GM21619 (cell line): ENCODE results near the gene PPM1E.

Experiments
- ATAC-seq: cut with Tn5 transposase; IDR thresholded peaks from one replicate; pipeline ENCODE4 v1.9.1; 2021; ENCODE audit not compliant: unreplicated experiment

Gene PPM1E

DNA sequence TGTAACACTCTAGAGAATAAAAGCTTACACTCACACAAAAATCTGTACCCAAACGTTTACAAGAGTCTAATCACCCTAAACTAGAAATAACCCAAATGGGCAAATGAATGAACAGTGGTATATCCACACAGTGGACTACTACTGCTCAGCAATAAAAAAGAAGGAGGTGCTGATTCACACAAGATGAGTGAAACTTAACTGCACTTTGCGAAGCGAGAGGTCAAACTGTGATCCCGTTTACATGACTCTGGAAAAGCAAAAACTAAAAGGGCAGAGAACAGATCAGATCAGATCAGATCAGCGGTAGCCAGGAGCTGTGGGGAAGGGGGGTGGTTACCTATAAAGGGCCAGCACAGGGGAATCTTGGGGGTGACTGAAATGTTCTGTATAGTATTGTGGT lies 237.7 kb downstream of the PPM1E start:
- no peak for ATAC-seq

DNA sequence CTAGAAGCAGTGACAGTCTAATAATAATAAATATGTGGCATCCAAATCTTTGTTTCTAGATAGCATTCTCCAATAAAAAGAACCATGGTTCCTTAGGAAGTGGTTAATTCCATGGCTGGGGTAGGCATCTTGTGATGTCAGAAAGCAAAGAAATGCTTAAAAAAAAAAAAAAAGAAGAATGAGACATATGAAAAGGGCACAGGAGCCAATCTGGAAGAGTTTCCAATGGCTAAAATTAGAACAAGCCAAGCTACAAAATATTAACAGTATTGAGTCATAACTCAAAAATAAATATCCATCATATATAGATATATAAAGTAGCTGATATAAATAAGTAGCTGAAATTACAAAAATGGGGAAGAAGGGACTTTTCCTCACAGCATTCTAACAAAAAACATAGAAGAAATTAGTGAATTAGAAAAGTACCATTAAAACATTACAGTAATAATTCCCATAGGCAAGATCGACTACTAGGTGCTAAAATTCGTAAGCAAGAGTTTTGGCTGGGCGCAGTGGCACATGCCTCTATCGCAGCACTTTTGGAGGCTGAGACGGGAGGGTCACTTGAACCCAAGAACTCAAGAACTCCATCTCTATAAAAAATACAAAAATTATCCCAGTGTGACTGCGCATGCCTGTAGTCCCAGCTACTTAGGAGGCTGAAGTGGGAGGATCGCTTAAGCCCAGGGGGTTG lies 239.7 kb downstream of the PPM1E start:
- no peak for ATAC-seq

DNA sequence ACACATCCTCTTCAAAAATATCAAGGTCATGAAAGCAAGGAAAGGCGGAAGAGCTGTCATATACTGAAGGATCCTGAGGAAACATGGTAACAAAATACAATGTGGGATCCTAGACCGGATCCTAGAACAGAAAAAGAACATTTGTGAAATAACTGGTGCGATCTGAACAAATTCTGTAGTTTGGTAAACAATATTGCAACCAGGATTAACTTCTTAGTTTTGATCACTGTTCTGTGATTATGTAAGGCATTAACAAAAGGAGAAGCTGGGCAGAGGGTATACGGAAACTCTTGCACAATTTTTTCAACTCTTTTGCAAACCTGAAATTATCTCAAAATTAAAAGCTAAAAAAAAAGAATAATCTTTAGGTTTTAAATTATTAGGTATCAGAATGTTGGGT lies 241.3 kb downstream of the PPM1E start:
- no peak for ATAC-seq

DNA sequence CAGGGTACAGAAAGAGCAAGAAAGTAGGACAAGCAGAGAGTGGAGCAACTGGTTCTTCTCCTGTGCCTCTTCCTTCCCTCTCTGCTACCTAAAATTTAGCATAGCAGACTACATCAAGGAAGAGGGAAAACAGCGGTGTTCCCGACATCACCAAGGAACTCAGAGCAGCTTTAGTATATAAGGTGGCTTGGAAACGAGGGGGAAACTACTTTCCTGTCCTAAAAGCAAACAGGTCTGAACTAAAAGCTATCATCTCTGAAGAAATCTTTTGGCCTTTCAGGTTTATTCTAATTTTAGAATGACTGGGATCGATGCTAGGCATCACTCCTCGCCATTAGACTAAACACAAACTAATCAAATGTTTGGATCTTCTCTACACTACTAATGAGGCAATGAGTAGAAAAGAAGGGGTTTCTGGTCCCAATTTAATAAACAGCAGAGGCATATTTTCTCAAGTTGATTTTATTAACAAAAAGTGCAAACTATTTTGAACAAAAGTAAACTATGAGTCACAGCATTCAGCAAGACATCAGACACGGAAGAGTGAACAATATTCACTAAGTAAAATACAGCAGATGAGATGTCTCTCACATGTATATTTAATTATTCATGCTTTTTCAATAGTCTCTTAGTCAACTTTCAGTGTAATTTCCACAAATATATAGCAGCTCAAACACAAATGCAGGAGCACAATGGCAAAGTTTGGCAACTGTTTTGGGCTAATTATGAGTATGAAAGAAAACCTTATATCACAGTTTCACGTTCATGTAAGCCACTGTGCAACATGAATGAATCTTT lies 242.3 kb downstream of the PPM1E start:
- no peak for ATAC-seq

DNA sequence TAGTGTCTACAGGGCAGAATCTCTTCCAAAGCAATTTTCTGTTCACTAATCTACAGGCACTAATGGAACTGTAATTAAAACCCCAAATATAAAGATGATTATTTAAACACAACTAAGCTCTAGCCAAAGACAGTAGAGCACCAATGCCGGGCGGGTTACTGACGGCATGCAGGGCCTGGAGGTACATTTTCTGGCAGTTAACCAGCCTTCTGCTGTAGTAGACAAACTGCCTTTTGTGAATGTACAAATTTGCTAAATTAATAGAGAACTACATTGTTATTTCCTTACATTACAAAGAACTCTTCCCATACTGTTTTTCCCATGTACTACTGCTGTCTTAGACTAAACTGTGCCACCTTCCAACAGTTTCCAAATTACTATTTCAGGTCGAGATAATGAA lies 243.2 kb downstream of the PPM1E start:
- ATAC-seq = no peak

DNA sequence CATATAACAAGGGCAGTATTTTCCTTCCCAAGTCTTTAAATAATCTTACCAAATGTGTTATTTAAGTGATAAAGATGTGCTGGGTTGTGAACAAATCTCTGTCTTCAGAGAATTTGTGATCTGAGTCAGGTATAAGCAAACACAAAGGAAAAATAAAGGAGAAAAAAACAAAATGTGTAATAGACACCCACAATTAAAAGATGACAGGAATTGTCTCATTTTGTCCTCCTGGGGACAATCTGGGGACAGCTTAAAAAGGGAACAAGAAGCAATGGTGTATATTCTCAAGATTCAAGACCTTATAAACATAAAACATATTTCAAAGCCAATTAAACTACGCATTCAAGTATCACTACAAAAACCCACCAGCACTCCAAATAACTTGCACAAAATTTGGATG lies 243.8 kb downstream of the PPM1E start:
- no peak for ATAC-seq

DNA sequence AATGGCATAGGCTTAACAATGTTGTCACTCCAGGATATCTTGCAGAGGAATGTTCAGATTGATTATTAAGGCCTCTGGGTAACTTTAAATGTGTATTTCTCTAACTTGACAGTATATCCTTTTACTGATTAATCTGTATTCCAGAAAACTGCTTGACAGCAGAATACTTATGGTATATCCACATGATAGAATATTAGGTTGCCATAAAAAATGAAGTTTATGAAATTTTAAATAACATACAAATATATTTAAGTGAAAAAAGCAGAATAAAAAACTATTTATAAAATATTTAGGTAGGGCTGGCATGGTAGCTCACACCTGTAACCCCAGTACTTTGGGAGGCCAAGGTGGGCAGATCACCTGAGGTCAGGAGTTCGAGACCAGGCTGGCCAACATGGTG lies 244.4 kb downstream of the PPM1E start:
- ATAC-seq = no peak

DNA sequence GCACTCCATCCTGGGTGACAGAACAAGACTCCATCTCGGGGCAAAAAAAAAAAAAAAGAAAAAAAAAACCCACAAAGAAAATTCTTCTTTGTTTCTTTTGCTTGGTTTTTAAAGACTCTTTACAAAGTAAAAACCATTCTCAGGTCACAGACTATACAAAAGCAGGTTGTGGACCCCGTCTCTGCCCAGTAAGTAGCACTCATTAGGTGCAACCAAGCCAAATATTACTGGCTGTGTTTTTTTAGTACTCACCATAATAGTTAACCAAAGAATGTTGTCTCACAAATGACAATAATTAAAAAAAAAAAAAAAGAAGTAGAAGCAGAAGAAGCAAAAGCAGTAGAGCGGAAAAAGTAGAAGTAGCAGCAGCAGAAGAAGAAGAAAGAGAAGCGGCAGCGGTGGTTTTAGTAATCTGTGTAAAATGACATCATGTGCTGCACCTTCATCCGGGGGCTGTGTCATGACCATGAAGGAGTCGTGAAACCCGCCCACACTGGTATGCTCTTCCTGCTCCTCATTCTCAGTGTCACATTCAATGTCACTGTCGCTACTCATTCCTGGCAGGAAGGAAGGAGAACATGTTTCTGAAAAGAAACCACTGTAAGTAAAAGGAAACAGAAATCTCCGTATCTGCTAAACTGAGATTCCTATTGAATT lies 245.6 kb downstream of the PPM1E start:
- ATAC-seq = peak; percentile 90

DNA sequence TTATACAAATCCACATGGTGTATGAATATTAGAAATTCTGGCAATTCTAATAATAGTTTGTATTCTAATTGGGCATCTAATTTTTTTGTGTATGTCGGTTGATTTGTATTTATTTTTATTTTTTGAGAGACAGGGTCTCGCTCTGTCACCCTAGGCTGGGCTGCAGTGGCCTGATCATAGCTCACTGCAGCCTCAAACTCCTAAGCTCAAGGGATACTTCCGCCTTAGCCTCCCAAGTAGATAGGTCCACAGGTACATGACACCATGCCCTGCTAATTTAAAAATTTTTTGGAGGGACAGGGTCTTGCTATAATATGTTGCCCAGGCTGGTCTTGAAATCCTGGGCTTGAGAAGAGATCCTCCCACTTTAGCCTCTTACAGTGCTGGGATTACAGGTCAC lies 246.5 kb downstream of the PPM1E start:
- no peak for ATAC-seq

DNA sequence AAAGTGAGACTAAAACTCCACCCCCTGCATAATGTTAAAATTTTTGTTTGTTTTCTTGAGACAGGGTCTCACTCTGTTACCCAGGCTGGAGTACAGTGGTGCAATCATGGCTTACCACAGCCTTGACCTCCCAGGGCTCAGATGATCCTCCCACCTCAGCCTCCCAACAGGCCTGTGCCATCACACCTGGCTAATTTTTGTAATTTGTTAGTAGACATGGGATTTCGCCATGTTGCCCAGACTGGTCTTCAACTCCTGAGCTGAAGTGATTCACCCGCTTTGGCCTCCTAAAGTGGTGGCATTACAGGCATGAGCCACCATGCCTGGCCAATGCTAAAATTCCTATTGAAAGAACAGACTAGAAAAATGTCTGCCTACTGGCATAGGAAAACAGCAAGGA lies 247.2 kb downstream of the PPM1E start:
- no peak for ATAC-seq

DNA sequence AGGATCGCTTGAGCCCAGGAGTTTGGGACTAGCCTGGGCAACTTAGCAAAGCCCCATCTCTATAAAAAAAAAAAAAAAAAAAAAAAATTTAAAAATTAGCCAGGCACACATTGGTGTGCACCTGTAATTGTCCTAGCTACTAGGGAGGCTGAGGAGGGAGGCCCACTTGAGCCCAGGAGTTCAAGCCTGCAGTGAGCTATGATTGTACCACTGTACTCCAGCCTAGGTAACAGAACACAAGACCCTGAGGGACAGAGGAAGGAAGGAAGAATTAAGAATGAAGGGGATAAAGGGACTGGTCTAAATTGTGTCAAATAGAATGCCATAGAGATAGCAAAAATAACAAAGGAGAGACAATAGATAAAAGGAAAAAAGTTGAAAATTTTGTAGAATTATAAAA lies 248.2 kb downstream of the PPM1E start:
- ATAC-seq = no peak

DNA sequence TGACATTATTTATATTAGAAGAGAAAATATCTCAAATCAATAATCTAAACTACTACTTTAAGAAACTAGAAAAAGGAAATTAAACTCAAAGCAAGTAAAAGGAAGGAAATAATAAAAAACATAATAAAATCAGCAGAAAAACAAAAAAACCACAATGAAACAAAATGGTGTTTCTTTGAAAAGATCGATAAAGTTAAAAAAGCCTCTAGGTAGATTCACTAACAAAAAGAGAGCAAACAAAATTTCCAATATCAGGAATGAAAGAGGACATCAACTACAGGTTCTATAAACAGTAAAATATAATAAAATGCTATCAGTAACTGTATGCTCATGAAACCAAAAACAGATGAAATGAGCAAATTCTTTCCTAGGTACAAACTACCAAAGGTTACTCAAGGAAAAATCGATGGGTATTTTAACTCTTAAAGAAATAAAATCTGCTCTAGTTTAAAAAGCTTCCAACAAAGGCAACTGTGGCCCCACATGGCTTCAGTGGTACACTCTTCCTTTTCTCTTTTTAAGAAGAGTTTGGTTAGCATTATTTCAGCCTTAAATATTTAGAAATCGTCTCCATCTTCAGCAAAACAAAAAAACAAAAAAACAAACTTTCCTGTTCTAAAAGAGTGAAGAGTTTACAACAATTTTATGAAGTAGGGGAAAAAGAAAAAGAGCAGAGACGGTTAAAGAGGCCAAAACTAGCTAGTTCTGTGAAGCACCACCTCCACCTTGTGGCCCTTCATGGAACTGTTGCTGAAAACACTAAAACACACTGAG lies 248.9 kb downstream of the PPM1E start:
- ATAC-seq = no peak

DNA sequence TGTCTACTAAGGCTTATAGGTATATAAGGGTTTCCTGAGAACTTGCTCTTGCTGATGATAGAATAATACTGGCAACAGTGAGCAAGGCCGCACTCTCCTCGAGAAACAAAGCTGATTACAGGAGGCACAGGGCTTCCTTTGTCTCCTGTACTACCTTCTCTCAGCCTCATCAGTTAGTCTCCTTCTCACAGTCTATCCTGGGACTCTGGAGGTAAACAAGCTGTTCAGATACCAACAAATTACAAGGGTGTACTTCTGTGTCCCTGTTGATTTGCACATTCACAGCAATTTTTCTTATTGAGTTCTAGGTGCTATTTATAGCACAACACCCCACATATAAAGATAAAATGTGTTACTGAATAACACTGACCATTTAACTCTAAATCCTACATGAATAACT lies 252.3 kb downstream of the PPM1E start:
- no peak for ATAC-seq

DNA sequence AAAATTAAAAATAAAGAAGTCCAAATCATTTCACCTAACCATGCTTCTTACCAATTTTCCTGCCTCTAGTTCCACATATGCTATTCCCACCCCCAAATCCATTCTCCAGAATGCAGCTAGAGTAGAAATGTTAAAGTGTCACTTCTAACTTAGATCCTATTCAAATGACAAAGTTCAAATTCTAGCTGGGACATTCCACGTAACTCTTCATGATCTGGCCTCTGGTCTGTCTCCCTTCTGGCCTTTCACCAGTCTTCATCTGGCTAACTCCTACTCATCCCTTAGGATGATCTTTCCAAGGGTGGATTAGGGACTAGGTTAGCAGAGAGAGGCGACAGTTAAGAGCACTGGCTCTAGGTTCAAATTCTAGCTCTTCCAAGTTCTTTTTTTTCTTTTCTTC lies 253.1 kb downstream of the PPM1E start:
- ATAC-seq = no peak

DNA sequence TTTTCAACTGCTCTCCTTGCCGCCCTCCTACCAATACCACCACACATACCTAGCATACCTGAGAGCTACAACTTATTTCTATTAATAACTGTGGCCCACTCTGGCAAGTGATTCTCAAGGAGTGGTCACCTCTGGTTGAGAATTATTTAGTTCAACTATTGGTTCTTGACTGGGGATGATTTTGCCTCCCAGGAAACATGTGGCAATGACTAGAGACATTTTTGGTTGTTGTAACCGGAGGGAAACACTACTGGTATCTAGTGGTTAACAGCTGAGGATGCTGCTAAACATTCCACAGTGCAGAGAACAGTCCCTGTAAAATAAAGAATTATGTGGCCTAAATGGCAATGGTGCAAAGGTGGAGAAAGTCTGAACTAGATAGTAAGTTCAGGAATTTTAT lies 254.4 kb downstream of the PPM1E start:
- no peak for ATAC-seq

DNA sequence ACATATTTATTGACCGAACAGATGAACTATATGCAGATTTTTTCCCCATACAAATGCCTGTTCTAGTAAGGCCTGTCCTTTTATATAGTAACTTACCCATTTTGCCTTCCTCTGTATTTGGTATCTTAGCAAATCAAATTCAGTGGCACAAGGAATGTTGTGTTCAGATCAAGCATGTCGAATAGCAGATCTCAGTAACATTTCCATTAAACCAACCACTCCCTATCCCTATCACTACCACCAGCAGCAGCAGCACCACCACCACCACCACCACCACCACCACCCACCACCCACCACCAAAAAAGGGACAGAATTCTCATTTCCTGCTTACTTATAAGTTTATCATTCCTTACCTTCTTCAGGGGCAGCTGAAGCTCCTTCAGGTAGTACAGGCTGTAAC lies 256.3 kb downstream of the PPM1E start:
- ATAC-seq = no peak

DNA sequence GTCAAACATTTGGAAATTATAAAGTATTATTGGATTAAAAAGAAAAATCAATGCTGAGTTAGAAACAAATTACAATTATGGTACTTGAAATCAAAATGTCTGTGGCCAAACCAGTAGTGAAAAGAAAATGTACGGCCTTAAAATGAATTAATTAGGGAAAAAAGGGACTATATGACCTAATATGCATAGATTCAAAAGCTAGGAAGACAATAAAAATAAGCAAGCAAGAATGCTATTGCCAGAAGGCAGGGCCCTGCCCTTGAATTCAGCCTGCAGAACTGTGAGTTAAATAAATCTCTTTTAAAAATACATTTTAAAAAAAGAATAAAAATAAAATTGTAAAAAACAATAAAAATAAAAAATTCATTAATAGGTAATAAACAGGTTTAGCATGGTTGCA lies 262.4 kb downstream of the PPM1E start:
- ATAC-seq = no peak

DNA sequence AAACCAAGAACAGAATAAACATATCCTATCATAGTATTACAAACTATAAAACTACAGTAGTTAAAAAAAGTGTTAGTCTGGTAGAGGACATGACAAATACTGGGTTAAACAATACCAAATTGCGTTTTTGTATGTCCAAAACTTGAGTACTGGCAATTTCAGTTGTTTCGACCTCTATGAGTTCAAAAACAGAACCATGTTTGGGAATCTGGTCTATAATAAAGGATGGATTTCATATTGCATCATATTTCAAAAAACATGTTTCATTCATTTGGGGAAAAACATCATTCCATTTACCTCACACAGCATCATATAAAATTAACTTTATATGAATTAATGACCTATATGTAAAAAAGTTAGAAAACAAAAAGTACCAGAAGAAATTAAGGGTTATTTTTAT lies 269.3 kb downstream of the PPM1E start:
- ATAC-seq = no peak

DNA sequence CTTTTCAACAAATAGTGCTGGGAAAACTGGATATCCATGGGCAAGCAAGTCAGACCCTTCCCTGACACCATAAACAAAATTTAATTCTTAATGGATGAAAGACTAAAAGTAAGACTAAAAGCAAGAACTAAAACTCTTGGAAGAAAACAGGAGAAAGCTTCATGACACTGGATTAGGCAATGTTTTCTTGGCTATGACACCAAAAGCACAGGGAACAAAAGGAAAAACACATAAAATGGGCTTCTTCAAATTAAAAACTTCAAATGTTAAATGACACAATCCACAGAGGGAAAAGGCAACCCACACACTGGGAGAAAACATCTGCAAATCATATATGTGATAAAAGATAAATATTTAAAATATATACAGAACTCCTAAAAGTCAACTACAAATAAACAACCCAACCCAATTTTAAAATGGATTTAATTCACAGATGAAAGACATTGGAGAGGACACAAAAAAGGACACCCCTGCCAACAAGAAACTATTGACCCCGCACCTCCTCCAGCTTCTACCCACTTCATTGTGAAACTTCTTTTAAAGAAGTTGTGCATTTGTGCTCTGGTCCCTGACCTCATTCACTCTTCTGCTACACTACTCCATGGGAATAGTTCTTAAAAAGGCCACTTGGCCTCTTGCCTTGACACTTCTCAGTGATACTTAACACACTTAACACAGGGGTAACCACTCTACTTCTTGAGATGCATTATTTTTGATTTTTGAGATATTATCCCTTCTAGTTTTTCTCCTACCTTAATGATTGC lies 270.7 kb downstream of the PPM1E start:
- no peak for ATAC-seq

DNA sequence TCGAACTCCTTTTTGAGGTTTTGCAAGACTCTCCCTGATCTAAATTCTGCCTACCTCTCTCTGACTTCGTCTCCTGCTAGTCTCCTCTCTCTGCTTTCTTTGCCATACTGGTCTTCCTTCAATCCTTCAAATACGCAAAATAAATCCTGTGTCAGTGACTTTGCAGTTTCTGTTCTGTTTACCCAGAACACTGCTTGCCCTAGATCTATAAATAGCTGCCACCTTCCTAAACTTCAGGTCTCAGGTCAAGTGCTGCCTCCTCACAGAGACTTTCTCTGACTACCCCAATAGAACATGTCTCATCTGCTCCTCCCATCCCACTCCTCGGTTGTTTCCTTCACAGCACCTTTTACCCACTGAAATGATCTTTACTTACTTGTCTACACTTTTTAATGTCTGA lies 272.1 kb downstream of the PPM1E start:
- ATAC-seq = no peak

DNA sequence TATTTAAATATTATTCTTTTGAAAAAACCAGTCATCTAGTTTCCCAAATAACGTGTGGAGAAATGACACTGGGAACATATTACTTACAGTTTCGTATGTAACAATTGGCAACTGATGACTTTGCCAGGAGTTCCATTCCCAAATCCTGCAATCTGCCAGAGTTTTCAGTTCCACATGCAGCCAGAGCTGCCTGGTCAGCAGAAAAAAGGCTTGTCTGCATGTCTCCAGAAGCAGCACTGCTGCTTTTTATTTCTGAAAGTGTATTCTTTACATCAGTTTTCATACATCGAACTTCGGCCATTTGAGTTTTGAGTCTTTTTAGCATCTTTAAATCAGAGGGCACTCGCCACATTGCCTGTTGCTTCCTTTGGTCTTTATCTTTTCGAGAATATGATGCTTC lies 272.7 kb downstream of the PPM1E start:
- no peak for ATAC-seq
